Esophagus muscularis mucosa (tissue), 3 donors: ENCODE results near the gene MRFAP1L1.

Experiments used
- CTCF ChIP-seq, 3 experiments: fragments of 200-600 bp in 2 of 3; fragments of 450-650 bp in 1 of 3; sonication (generic) in 2 of 3; IDR thresholded peaks; one replicate each; pipeline ENCODE4 v1.5.1; 2017 to 2019; ENCODE audit warnings: antibody characterized with exemption in 3 of 3, mild to moderate bottlenecking in 2 of 3, moderate library complexity in 1 of 3
- POLR2A ChIP-seq: fragments of 450-650 bp; IDR thresholded peaks from one replicate; pipeline ENCODE4 v1.6.1; 2017; ENCODE audit warnings: antibody characterized with exemption, moderate library complexity, mild to moderate bottlenecking, low read depth
- POLR2AphosphoS5 ChIP-seq, 2 donors: sonication (generic); formaldehyde crosslinking; IDR thresholded peaks; one replicate each; pipeline ENCODE4 v1.6.1; 2017; ENCODE audit warnings: antibody characterized with exemption in 2 of 2

- TF ChIP-seq CTCF (IDR thresholded peaks at IDR 0.05), result no peak
- no peak for TF ChIP-seq POLR2AphosphoS5 (IDR thresholded peaks at IDR 0.05)
- no peak for TF ChIP-seq POLR2A
These were observed 21.6 kb upstream of the MRFAP1L1 start for GRCh38 chr4:6731318-6731675.
